NB4 (cell line): ENCODE results near the gene PSPC1.

Experiments used
- CTCF ChIP-seq: IDR thresholded peaks from one replicate; pipeline ENCODE4 v1.5.1; 2012; ENCODE audit warnings: low read depth, low read length
- POLR2A ChIP-seq: IDR thresholded peaks from 2 replicates; pipeline ENCODE4 v1.6.1; 2011; ENCODE audit warnings: mild to moderate bottlenecking; ENCODE audit not compliant: insufficient read length; ENCODE audit errors: extremely low read depth

- no peak for TF ChIP-seq POLR2A
- no peak for TF ChIP-seq CTCF
Observed at GRCh38 chr13:19759669-19760068, 23.1 kb downstream of the PSPC1 start.
